ENCODE data around the gene SCML2.
"Not testable (repeated sequence)": the region's sequence is repeated elsewhere in the genome, so short reads cannot be mapped to it uniquely, and the experiment has no call there.

The SCML2 gene

DNA sequence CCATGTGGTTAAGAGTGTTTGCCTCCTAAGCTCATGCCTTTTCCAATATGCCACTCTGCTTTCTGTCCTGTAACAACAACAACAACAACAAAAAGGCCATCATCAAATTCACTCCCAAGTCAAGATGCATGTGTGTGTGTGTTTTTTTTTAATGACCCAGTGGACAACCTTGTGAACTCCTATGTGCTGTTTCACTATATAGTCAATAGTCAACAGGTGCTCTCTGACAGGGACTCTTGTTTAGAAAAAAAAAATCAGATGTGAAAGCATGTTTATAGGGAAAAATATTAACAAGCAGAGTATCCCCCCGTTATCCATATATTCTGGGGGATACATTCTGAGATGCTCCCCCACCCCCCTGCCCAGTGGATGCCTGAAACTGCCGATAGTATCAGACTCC lies 83.2 kb downstream of the SCML2 start:
- DNase-seq, result no peak

GRCh38 chrX:18255059-18255458 lies 99.4 kb downstream of the SCML2 start:
- DNase-seq, result no peak

GRCh38 chrX:18252644-18253359 lies 101.7 kb downstream of the SCML2 start:
- no peak for DNase-seq

DNA sequence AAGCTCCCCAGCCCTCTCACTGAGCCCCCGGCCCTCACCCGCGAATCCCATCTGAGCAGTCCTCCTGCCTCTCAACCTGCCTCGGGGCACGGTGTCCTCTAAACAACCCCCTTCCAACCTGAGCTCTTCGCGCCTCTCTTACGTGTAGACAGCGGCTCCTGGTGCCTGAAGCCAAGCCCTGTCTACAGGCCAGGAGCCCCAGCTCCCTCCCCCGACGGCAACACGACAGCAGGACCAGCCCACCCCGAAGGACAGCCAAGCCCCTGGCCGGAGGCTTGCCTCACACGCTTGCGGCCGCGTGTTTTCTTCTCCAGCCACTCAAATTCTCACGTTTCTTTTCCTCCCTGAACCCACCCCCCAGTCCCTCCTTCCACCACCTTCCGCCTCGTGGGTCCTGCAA lies 124.8 kb downstream of the SCML2 start:
- not testable (repeated sequence) for DNase-seq

- no peak for DNase-seq
These were observed 126.4 kb downstream of the SCML2 start for GRCh38 chrX:18228069-18228468.

- no peak for DNase-seq
These were observed 127.0 kb downstream of the SCML2 start for GRCh38 chrX:18227458-18227857.

DNA sequence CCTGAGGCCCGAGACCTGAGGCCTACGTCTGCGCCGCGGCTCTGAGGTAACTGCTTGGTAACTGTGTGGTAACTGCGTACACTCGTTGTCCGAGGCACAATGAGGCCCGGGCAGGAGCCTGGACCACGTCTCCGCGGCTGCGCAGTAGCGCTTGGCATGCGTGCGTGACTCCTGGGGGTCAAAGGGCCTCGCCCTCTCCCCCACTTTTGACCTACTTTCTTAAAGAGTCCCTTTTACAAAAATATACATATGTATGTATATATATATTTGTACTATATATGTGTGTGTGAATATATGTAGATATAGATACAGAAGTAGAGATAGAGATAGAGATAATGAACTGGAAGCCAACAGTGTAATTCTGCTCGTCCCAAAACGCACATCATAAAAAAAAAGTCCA lies 133.7 kb downstream of the SCML2 start, which contains the start of gene BEND2:
Gene BEND2 (minus strand): TSS at position 101 of the 400 bp plus-strand sequence. CDS start 136 bp downstream, outside the sequence.
- DNase-seq, result no peak

- DNase-seq, result no peak
These were observed 144.0 kb downstream of the SCML2 start for GRCh38 chrX:18210470-18210869.

- DNase-seq, result no peak
These were observed 147.8 kb downstream of the SCML2 start for GRCh38 chrX:18206657-18207056.

GRCh38 chrX:18203631-18204030 lies 150.9 kb downstream of the SCML2 start:
- DNase-seq, result no peak

GRCh38 chrX:18194688-18195087 lies 159.8 kb downstream of the SCML2 start:
- DNase-seq, result no peak
